Body of pancreas (tissue), 4 donors: ENCODE measurements around the gene TOX2. TPM values are rescaled to one million over a fixed set of nuclear protein-coding genes. Genes with fewer than 3 reads are reported as not detected.

Source experiments
- ATAC-seq: fragments of 150-250 bp; one replicate; pipeline ENCODE4 v1.9.1; 2016
- DNase-seq, 4 donors: peaks; one replicate each; pipeline ENCODE4 v3.0.0-alpha.2; 2019
- H3K27ac ChIP-seq, 4 donors: fragments of 200-600 bp; sonication (generic); 1 replicate in 3 of 4; 2 replicates in 1 of 4; pipeline versions ENCODE4 v1.5.1 to v1.6.1; 2016 to 2019; ENCODE audit warnings: mild to moderate bottlenecking in 1 of 4, mixed read lengths in 1 of 4, moderate library complexity in 1 of 4
- H3K27me3 ChIP-seq, 2 donors: fragments of 200-600 bp; sonication (generic); one replicate each; pipeline ENCODE4 v1.6.0; 2016; ENCODE audit warnings: mild to moderate bottlenecking in 1 of 2
- H3K36me3 ChIP-seq, 2 donors: fragments of 200-600 bp; sonication (generic); replicated peaks in 1 of 2; 2 replicates each; pipeline ENCODE4 v1.5.1; 2016; ENCODE audit warnings: low read depth in 2 of 2; ENCODE audit not compliant: insufficient read depth in 1 of 2
- H3K4me1 ChIP-seq: fragments of 200-600 bp; sonication (generic); one replicate; pipeline ENCODE4 v1.6.0; 2016
- H3K4me3 ChIP-seq, 2 donors: fragments of 200-600 bp; sonication (generic); 1 replicate in 1 of 2; 2 replicates in 1 of 2; pipeline ENCODE4 v1.5.1; 2016 to 2019
- H3K9me3 ChIP-seq, 3 donors: fragments of 200-600 bp; sonication (generic); 1 replicate in 2 of 3; 2 replicates in 1 of 3; pipeline ENCODE4 v1.5.1; 2016
- POLR2A ChIP-seq, 3 donors: fragments of 450-650 bp; IDR thresholded peaks; one replicate each; pipeline ENCODE4 v1.6.1; 2016; ENCODE audit warnings: antibody characterized with exemption in 3 of 3, mild to moderate bottlenecking in 2 of 3
- WGBS, 2 donors: methylation state at CpG; one replicate each; pipeline ENCODE4 v1.1.5; 2017; 5-methylcytosine and 5-hydroxymethylcytosine counted together
- intact Hi-C: fragments of 100-400 bp; cut with DNase I; formaldehyde crosslinking; loops from one replicate; pipeline ENCODE4 v1.15.1; 2023
- total RNA-seq, 2 donors: library from RNA; depleted of rRNA; stranded (reverse); fragments of >200 nt; gene quantifications; one replicate each; pipeline ENCODE4 v1.1.0, GENCODE V29; 2016
- TF ChIP-seq, protein P1 (sequence below), 7 experiments: fragments of 450-650 bp in 4 of 7; fragments of 200-600 bp in 3 of 7; sonication (generic) in 3 of 7; IDR thresholded peaks; one replicate each; pipeline ENCODE4 v1.5.1; 2016 to 2019; ENCODE audit warnings: antibody characterized with exemption in 7 of 7

Gene TOX2
- total RNA-seq, 2 donors from 2014 or later: 1.8 to 2.0 TPM

DNA sequence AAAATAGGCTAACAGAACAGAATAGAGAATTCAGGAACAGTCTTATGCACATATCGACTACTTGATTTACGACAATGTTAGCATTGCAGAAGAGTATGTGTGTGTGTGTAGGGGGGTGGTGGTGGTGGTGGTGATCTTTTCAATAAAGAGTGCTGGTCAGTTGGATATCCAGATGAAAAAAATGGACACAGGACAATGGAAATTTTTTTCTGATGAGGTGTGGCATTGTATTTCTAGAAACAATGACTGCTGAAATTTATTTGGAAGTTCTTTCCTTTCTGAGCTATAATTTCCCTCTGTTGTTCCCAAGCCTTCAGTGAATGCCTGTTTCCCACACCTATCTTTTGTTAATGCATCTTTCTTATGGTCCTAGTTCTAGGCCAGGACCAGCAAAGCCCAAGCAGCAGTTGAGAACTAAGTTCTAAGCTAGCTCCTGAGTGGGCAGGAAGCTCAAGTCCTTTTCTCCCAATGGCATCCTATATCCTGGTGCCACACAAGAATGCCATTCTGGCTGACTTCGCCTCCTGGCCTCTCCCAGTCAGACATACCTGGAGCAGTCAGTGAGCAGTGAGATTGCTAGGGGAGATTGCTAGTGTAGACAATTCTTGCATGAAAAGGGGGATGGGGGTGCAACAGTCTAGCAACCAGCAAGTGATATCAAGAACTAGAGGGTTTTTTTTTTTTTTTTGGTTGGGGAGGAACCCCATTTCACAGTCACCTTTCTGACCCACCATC lies 1.2 kb upstream of the TOX2 start:
- no peak for DNase-seq

DNA sequence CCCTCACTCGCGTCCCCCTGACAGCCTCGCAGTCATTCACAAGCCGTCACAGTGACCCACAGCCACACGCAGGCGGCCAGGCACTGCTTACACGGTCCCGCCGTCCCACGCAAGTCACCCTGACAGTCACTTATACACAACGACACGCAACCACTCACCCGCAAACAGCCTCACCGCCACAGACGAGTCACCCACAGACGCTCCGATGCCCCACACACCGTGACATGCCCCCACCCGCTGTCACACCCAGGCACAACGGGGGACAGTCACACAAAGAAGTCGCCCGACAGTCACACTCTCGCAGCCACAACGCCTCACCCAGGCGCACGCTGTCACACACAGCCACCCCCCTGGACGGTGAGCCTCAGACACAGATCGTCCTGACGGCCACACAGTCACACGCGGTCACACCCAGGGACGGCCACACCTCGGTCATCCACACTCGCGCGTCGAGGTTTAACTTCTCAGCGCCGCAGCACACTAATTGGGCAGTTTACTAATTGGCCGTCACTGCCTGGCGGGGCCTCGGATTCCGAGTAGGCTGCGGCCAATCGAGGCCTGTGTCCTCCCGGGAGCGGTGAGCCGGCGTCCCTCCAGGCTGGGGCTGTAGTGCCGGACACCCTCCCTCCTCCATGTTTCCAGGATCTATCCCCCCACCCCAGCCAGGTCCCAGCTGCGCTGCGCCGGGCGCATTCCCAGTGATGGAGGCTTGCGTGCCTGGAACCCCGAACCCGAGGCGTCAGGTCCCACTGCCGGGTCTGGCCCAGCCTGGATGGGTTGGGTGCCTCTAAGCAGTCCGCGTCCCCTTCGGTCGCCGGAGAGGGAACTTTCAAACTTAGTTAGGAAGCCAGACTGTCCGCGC lies 790 bp downstream of the TOX2 start:
- intact Hi-C loops: no loop called here
- TF ChIP-seq, protein P1, sequence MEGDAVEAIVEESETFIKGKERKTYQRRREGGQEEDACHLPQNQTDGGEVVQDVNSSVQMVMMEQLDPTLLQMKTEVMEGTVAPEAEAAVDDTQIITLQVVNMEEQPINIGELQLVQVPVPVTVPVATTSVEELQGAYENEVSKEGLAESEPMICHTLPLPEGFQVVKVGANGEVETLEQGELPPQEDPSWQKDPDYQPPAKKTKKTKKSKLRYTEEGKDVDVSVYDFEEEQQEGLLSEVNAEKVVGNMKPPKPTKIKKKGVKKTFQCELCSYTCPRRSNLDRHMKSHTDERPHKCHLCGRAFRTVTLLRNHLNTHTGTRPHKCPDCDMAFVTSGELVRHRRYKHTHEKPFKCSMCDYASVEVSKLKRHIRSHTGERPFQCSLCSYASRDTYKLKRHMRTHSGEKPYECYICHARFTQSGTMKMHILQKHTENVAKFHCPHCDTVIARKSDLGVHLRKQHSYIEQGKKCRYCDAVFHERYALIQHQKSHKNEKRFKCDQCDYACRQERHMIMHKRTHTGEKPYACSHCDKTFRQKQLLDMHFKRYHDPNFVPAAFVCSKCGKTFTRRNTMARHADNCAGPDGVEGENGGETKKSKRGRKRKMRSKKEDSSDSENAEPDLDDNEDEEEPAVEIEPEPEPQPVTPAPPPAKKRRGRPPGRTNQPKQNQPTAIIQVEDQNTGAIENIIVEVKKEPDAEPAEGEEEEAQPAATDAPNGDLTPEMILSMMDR (IDR thresholded peaks at IDR 0.05): no peak
- no peak for TF ChIP-seq POLR2A (IDR thresholded peaks at IDR 0.05)
- Histone ChIP-seq H3K4me1 (peaks cover 13% of the 10 kb centered on the region), H3K27me3 (peaks cover 0 to 13% of the 10 kb centered on the region in 2 donors), H3K36me3 (no peaks in the 10 kb centered on the region), H3K9me3 (peaks cover 0 to 9% (median 0%) of the 10 kb centered on the region in 3 donors), H3K27ac (no peak overlapping the region), H3K4me3 (no peak overlapping the region)
- DNase-seq (no peak), ATAC-seq (peak; percentile 18)
- WGBS, 2 donors: 2% methylated on average over 32 to 66 of the region's 66 CpGs

More for the DNA sequence above, 1.2 kb upstream of the TOX2 start:
- Histone ChIP-seq H3K27me3 (peaks cover 0 to 13% of the 10 kb centered on the region in 2 donors), H3K9me3 (peaks cover 0 to 9% (median 0%) of the 10 kb centered on the region in 3 donors), H3K4me3 (no peak overlapping the region), H3K4me1 (peaks cover 13% of the 10 kb centered on the region), H3K36me3 (no peaks in the 10 kb centered on the region), H3K27ac (no peak overlapping the region)
- intact Hi-C loops: no loop called here
- 88 to 93% methylated on average over 3 of the region's 3 CpGs for WGBS, 2 donors
- no peak for ATAC-seq
- no peak for TF ChIP-seq POLR2A (IDR thresholded peaks at IDR 0.05)
- TF ChIP-seq, protein P1 (IDR thresholded peaks at IDR 0.05): no peak

DNA sequence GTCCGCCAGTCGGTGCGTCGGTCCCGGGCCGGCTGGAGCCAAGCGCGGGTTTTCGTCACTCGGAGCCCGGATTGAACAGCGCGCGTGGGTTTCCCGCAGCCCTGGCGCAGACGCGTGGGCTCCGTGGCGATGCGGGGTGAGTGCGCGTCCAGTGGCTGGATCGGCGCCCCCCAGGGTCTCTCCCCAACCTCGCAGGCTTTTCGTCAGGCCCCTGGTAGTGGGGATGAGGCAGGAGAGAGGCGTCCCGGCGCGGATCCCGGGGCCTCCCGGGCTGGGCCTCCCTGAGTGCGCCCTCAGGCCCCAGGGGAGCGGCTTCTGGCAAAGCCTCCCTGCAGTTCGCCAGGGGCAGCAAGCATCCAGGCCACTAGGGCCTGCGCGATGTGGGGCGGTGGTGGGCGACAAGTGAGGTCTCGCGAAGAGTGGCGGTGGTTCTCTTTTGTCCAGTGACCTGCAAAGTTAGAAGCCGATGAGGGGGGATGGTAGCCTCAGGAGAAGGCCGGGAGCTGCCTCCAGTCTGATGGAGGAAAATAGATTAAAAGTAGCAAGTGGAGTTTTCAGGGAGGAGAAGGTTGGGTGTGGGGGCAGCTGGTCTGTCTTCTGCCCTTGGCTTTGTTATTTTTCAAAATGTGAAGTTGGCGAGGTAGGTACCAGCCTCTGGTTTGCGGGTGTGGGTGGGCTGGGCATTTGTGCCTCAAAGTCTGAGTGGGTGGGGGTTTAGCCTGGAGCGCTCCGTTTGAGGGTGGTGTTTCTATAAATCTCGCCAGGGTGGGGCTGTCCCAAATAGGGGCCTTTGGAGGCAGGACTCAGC lies 1.6 kb downstream of the TOX2 start:
- Histone ChIP-seq H3K4me1 (peaks cover 13% of the 10 kb centered on the region), H3K27ac (no peak overlapping the region), H3K9me3 (peaks cover 0 to 9% (median 0%) of the 10 kb centered on the region in 3 donors), H3K4me3 (no peak overlapping the region), H3K36me3 (no peaks in the 10 kb centered on the region), H3K27me3 (peaks cover 0 to 13% of the 10 kb centered on the region in 2 donors)
- WGBS, 2 donors: 6 to 12% methylated on average over 19 to 49 of the region's 50 CpGs
- no peak for DNase-seq
- no peak for ATAC-seq
- TF ChIP-seq POLR2A (IDR thresholded peaks at IDR 0.05): no peak
- TF ChIP-seq, protein P1 (IDR thresholded peaks at IDR 0.05): no peak
- intact Hi-C loops: no loop called here

DNA sequence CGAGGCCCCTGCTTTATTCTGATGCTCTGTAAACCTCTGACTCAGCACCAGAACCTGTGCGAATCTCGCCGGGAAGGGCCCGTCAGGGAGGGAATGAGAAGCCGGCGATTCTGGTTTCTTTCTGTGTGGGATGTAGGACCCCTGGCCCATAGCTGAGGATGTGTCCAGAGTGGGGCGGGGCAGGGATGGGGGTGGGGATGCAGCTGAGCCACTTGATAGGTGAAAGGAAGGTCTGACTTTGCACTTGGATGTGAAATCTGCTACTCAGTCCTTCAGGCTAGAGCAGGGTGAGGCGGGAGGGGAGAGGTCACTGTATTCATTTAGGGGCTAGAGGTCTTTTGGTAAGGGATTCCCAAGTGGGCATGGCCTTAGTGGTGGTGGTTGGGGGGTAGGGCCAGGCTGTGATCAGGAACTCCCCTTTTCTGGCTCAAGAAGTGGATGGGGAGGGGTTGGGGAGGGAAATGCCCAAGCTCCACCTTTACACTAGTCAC lies 2.3 kb downstream of the TOX2 start:
- Histone ChIP-seq H3K4me1 (peaks cover 13% of the 10 kb centered on the region), H3K27me3 (peaks cover 0 to 13% of the 10 kb centered on the region in 2 donors), H3K9me3 (peaks cover 0 to 9% (median 0%) of the 10 kb centered on the region in 3 donors), H3K36me3 (no peaks in the 10 kb centered on the region), H3K27ac (no peak overlapping the region), H3K4me3 (no peak overlapping the region)
- TF ChIP-seq, protein P1 (IDR thresholded peaks at IDR 0.05): no peak
- no peak for TF ChIP-seq POLR2A (IDR thresholded peaks at IDR 0.05)
- 20 to 26% methylated on average over 5 to 9 of the region's 9 CpGs for WGBS, 2 donors
- intact Hi-C loops: no loop called here
- ATAC-seq (no peak), DNase-seq (no peak)
